ENCODE results near the gene CC2D2A. TPM values are rescaled to one million over a fixed set of nuclear protein-coding genes. Genes with fewer than 3 reads are reported as not detected.

CC2D2A gene
- total RNA-seq, 2 donors from 2014 or later: 2.6 to 8.3 TPM

- intact Hi-C loops (cut with DNase I): no loop called here
- H3K4me3 ChIP-seq: no peak overlapping the region
- no peak overlapping the region for H3K9ac ChIP-seq (ENCODE audit: low read depth in 2 of 2, low read length in 2 of 2)
- H3K27me3 ChIP-seq: no peaks in the 10 kb centered on the region
- H3K9me3 ChIP-seq: no peaks in the 10 kb centered on the region
- no peak for TF ChIP-seq CTCF (IDR thresholded peaks at IDR 0.05)
- H3K36me3 ChIP-seq: no peaks in the 10 kb centered on the region
- DNase-seq: no peak
- no peak overlapping the region for H3K27ac ChIP-seq
- no peaks in the 10 kb centered on the region for H3K4me1 ChIP-seq
Observed at GRCh38 chr4:15502384-15502783, 32.7 kb downstream of the CC2D2A start.

GRCh38 chr4:15504041-15504440, 34.4 kb downstream of the CC2D2A start:
- intact Hi-C loops (cut with DNase I): no loop called here
- no peak for TF ChIP-seq CTCF (IDR thresholded peaks at IDR 0.05)
- no peak for DNase-seq
- H3K4me1 ChIP-seq: no peaks in the 10 kb centered on the region
- no peaks in the 10 kb centered on the region for H3K9me3 ChIP-seq
- H3K9ac ChIP-seq (ENCODE audit: low read depth in 2 of 2, low read length in 2 of 2): no peak overlapping the region
- no peaks in the 10 kb centered on the region for H3K36me3 ChIP-seq
- no peak overlapping the region for H3K4me3 ChIP-seq
- H3K27me3 ChIP-seq: no peaks in the 10 kb centered on the region
- H3K27ac ChIP-seq: no peak overlapping the region

- Histone ChIP-seq H3K27ac (no peak overlapping the region), H3K27me3 (no peaks in the 10 kb centered on the region), H3K9ac (ENCODE audit: low read depth in 2 of 2, low read length in 2 of 2) (no peak overlapping the region), H3K4me1 (no peaks in the 10 kb centered on the region), H3K9me3 (no peaks in the 10 kb centered on the region), H3K36me3 (no peaks in the 10 kb centered on the region), H3K4me3 (no peak overlapping the region)
- no peak for TF ChIP-seq CTCF (IDR thresholded peaks at IDR 0.05)
- intact Hi-C loops (cut with DNase I): no loop called here
- no peak for DNase-seq
Observed at GRCh38 chr4:15506464-15506863, 36.8 kb downstream of the CC2D2A start.

- Histone ChIP-seq H3K36me3 (no peaks in the 10 kb centered on the region), H3K4me3 (no peak overlapping the region), H3K27ac (no peak overlapping the region), H3K9ac (ENCODE audit: low read depth in 2 of 2, low read length in 2 of 2) (no peak overlapping the region), H3K9me3 (no peaks in the 10 kb centered on the region), H3K27me3 (no peaks in the 10 kb centered on the region), H3K4me1 (no peaks in the 10 kb centered on the region)
- intact Hi-C loops (cut with DNase I): no loop called here
- TF ChIP-seq CTCF (IDR thresholded peaks at IDR 0.05): no peak
- DNase-seq: no peak
Observed at GRCh38 chr4:15507679-15508078, 38.0 kb downstream of the CC2D2A start.

- Histone ChIP-seq H3K4me1 (no peaks in the 10 kb centered on the region), H3K4me3 (no peak overlapping the region), H3K27me3 (no peaks in the 10 kb centered on the region), H3K36me3 (no peaks in the 10 kb centered on the region), H3K27ac (no peak overlapping the region), H3K9me3 (no peaks in the 10 kb centered on the region), H3K9ac (ENCODE audit: low read depth in 2 of 2, low read length in 2 of 2) (no peak overlapping the region)
- no peak for TF ChIP-seq CTCF (IDR thresholded peaks at IDR 0.05)
- no peak for DNase-seq
- intact Hi-C loops (cut with DNase I): no loop called here
Observed at GRCh38 chr4:15510961-15511360, 41.3 kb downstream of the CC2D2A start.

- Histone ChIP-seq H3K9ac (ENCODE audit: low read depth in 2 of 2, low read length in 2 of 2) (no peak overlapping the region), H3K36me3 (no peaks in the 10 kb centered on the region)
Observed at GRCh38 chr4:15513545-15513944, 43.9 kb downstream of the CC2D2A start.

More at GRCh38 chr4:15513545-15513944, 43.9 kb downstream of the CC2D2A start:
- no peak overlapping the region for H3K27ac ChIP-seq
- H3K4me3 ChIP-seq: no peak overlapping the region
- H3K27me3 ChIP-seq: no peaks in the 10 kb centered on the region
- H3K4me1 ChIP-seq: no peaks in the 10 kb centered on the region
- TF ChIP-seq CTCF (IDR thresholded peaks at IDR 0.05): no peak
- H3K9me3 ChIP-seq: no peaks in the 10 kb centered on the region
- DNase-seq: no peak
- intact Hi-C loops (cut with DNase I): no loop called here
